ENCODE measurements around the gene GPS1. TPM values are rescaled to one million over a fixed set of nuclear protein-coding genes. Genes with fewer than 3 reads are reported as not detected.

Gene GPS1
- total RNA-seq, 3 donors from 2014 or later = 68.8 to 95.4 (median 94.4) TPM

DNA sequence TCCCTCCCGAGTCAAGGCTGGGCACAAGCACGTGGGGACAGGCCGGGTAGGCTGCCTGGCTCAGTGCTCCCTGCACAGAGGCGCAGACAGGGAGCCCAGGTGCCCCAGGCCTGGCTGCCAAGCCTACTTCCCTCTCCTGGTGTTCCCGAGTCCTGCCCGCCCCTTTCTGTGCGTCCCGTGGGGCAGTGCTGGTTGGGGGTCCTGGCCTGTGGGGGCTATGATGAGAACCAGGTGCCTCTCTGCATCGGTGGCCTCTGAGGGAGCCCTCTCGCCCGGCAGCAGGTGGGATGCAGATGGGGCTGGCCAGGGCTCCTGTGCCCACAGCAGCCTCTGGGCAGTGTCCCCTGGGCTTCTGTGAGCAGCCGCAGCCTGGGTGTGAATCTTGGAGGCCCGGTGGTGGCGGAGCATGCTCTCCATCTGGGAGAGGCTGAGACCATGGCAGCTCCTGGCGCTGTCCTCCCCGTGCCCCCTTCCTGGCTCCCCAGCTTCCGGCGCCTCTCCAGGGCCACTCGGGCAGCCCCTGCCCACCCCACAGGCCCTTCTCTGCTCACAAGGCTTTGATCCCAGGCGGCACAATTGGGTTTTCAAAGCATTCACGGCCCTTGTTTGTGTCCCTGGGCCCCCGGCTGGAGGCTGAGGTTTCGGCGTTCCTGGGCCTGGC, 36.3 kb upstream of the GPS1 start:
- Histone ChIP-seq H3K36me3 (no peaks in the 10 kb centered on the region), H3K27me3 (no peaks in the 10 kb centered on the region), H3K4me3 (no peak overlapping the region), H3K4me1 (no peaks in the 10 kb centered on the region), H3K27ac (no peak overlapping the region), H3K9me3 (no peaks in the 10 kb centered on the region)
- intact Hi-C loops (cut with DNase I; ENCODE audit: low total_unique reads) = no loop called here
- TF ChIP-seq, protein P1, sequence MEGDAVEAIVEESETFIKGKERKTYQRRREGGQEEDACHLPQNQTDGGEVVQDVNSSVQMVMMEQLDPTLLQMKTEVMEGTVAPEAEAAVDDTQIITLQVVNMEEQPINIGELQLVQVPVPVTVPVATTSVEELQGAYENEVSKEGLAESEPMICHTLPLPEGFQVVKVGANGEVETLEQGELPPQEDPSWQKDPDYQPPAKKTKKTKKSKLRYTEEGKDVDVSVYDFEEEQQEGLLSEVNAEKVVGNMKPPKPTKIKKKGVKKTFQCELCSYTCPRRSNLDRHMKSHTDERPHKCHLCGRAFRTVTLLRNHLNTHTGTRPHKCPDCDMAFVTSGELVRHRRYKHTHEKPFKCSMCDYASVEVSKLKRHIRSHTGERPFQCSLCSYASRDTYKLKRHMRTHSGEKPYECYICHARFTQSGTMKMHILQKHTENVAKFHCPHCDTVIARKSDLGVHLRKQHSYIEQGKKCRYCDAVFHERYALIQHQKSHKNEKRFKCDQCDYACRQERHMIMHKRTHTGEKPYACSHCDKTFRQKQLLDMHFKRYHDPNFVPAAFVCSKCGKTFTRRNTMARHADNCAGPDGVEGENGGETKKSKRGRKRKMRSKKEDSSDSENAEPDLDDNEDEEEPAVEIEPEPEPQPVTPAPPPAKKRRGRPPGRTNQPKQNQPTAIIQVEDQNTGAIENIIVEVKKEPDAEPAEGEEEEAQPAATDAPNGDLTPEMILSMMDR (IDR thresholded peaks at IDR 0.05) = no peak
- no peak for TF ChIP-seq POLR2A (IDR thresholded peaks at IDR 0.05)
- TF ChIP-seq POLR2AphosphoS5 (IDR thresholded peaks at IDR 0.05) = no peak
- DNase-seq (ENCODE audit: low spot score in 2 of 2) = no peak

- intact Hi-C loops (cut with DNase I; ENCODE audit: low total_unique reads) = no loop called here
- Histone ChIP-seq H3K4me1 (peaks cover 2 to 6% of the 10 kb centered on the region in 2 donors), H3K27ac (no peak overlapping the region), H3K36me3 (no peaks in the 10 kb centered on the region), H3K4me3 (no peak overlapping the region), H3K27me3 (no peaks in the 10 kb centered on the region), H3K9me3 (no peaks in the 10 kb centered on the region)
- no peak for TF ChIP-seq POLR2A (IDR thresholded peaks at IDR 0.05)
- no peak for TF ChIP-seq POLR2AphosphoS5 (IDR thresholded peaks at IDR 0.05)
- TF ChIP-seq, protein P1 (IDR thresholded peaks at IDR 0.05) = no peak
- no peak for DNase-seq (ENCODE audit: low spot score in 2 of 2)
These were observed 35.4 kb upstream of the GPS1 start for GRCh38 chr17:82016061-82016874.

DNA sequence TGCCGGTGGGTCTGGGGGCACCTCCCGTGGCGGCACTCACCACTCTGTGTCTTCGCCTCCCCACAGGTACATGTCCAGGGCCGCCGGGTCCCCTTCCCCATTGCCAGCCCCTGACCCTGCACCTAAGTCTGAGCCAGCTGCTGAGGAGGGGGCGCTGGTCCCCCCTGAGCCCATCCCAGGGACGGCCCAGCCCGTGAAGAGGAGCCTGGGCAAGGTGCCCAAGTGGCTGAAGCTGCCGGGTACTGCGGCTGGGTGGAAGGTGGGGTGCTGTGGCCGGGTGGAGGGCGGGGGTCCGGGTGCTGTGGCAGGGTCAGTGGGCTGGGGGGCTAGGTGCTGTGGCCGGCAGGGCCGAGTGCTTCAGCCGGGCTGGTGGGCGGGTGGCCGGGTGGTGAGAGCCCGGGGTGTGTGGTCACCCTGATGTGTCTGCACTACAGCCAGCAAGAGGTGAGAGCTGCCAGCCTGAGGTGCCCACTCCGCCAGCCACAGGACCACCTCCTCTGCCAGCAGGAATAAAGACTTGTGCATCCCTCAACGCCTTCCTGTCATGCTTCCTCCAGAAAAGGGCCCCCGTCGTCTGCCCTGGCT, 34.7 kb upstream of the GPS1 start:
- Histone ChIP-seq H3K36me3 (no peaks in the 10 kb centered on the region), H3K27me3 (no peaks in the 10 kb centered on the region), H3K4me1 (peaks cover 6 to 12% of the 10 kb centered on the region in 2 donors), H3K27ac (no peak overlapping the region), H3K4me3 (no peak overlapping the region), H3K9me3 (no peaks in the 10 kb centered on the region)
- no peak for DNase-seq (ENCODE audit: low spot score in 2 of 2)
- TF ChIP-seq, protein P1 (IDR thresholded peaks at IDR 0.05) = no peak
- no peak for TF ChIP-seq POLR2AphosphoS5 (IDR thresholded peaks at IDR 0.05)
- TF ChIP-seq POLR2A (IDR thresholded peaks at IDR 0.05) = no peak
- intact Hi-C loops (cut with DNase I; ENCODE audit: low total_unique reads) = no loop called here

- no peak overlapping the region for H3K27ac ChIP-seq
- H3K27me3 ChIP-seq = no peaks in the 10 kb centered on the region
- intact Hi-C loops (cut with DNase I; ENCODE audit: low total_unique reads) = no loop called here
These were observed 34.0 kb upstream of the GPS1 start for GRCh38 chr17:82017612-82018151.

More at GRCh38 chr17:82017612-82018151, 34.0 kb upstream of the GPS1 start:
- Histone ChIP-seq H3K4me1 (peaks cover 6 to 14% of the 10 kb centered on the region in 2 donors), H3K4me3 (no peak overlapping the region), H3K9me3 (no peaks in the 10 kb centered on the region), H3K36me3 (no peaks in the 10 kb centered on the region)
- DNase-seq (ENCODE audit: low spot score in 2 of 2) = no peak
- TF ChIP-seq, protein P1 (IDR thresholded peaks at IDR 0.05) = no peak
- TF ChIP-seq POLR2AphosphoS5 (IDR thresholded peaks at IDR 0.05) (no peak), POLR2A (IDR thresholded peaks at IDR 0.05) (no peak)
